Adrenal gland (tissue), 5 donors: Measurements from ENCODE around the gene INAFM2.

Experiments used
- CTCF ChIP-seq, 6 experiments: fragments of 450-650 bp in 4 of 6; fragments of 200-600 bp in 2 of 6; sonication (generic) in 1 of 6; IDR thresholded peaks; 1 replicate in 5 of 6; 2 replicates in 1 of 6; pipeline versions ENCODE4 v1.5.1 to v1.8.0; 2016 to 2021; ENCODE audit warnings: antibody characterized with exemption in 6 of 6, mild to moderate bottlenecking in 2 of 6, moderate library complexity in 1 of 6
- POLR2A ChIP-seq, 2 donors: fragments of 450-650 bp; IDR thresholded peaks; one replicate each; pipeline ENCODE4 v1.6.1; 2017; ENCODE audit warnings: antibody characterized with exemption in 2 of 2, mild to moderate bottlenecking in 2 of 2, moderate library complexity in 1 of 2
- donor health status: DM: no; HTN: no; CAD: no.

GRCh38 chr15:40316931-40317330 lies 6.6 kb upstream of the INAFM2 start:
- TF ChIP-seq CTCF (IDR thresholded peaks at IDR 0.05): no peak
- TF ChIP-seq POLR2A (IDR thresholded peaks at IDR 0.05): no peak
